HG03175 (cell line): ENCODE measurements around the gene GPR171.

Source experiments
- ATAC-seq: cut with Tn5 transposase; IDR thresholded peaks from one replicate; pipeline ENCODE4 v1.9.1; 2021; ENCODE audit warnings: mild to moderate bottlenecking, moderate library complexity; ENCODE audit not compliant: unreplicated experiment

Gene GPR171

GRCh38 chr3:151214459-151214858 lies 11.4 kb upstream of the GPR171 start:
- no peak for ATAC-seq

- ATAC-seq, result no peak
Measured at GRCh38 chr3:151213881-151214280, 10.9 kb upstream of the GPR171 start.

- no peak for ATAC-seq
Measured at GRCh38 chr3:151213151-151213550, 10.1 kb upstream of the GPR171 start.

GRCh38 chr3:151210676-151211381 lies 7.8 kb upstream of the GPR171 start:
- ATAC-seq, result peak; percentile 78

GRCh38 chr3:151209654-151210053 lies 6.6 kb upstream of the GPR171 start:
- no peak for ATAC-seq

- no peak for ATAC-seq
Measured at GRCh38 chr3:151206201-151206600, 3.2 kb upstream of the GPR171 start.

DNA sequence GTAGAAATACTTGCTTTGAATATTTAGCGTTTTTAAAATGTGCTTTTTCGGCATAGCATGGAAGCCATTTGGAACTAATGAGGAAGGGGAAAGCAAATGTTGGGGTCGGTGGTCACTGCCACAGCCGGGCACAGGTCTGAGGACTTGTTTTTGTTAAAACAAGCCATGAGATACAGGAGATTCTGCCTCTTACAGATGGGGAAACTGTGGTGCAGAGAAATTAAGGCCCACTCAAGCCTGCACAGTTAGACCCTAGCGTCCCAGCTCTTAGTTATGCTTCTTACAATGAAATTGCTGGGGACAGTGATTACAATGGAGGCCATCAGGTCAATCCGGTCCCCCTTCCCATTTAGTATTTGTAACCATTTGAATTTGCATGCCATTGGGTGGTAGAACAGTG lies 2.5 kb upstream of the GPR171 start:
- ATAC-seq, result no peak

- no peak for ATAC-seq
Measured at GRCh38 chr3:151204530-151205402, 1.8 kb upstream of the GPR171 start.

GRCh38 chr3:151201051-151201730 lies 1.8 kb downstream of the GPR171 start:
- ATAC-seq, result no peak

DNA sequence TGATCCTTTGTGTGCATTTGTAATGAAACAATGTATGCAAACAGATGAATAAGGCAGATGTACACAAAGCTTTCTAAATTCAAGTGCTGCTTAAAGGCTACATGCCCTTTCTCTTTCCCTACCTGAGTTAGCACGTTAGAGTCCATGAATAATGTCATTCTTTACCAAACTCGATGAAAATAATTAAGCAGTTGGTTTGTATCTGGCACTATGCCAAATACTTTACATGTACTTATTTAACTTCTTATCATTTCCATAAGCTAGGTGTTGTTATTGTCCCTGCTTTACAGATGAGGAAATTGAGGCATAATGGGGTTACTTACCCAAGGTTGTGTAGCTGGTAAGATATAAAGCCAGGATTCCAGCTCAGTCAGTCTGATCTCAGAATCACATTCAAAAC lies 2.4 kb downstream of the GPR171 start:
- ATAC-seq, result no peak

GRCh38 chr3:151199554-151200438 lies 3.2 kb downstream of the GPR171 start:
- no peak for ATAC-seq

GRCh38 chr3:151198849-151199248 lies 4.2 kb downstream of the GPR171 start:
- ATAC-seq, result no peak

GRCh38 chr3:151197981-151198767 lies 4.8 kb downstream of the GPR171 start:
- ATAC-seq, result no peak

- no peak for ATAC-seq
Measured at GRCh38 chr3:151197228-151197627, 5.8 kb downstream of the GPR171 start.

DNA sequence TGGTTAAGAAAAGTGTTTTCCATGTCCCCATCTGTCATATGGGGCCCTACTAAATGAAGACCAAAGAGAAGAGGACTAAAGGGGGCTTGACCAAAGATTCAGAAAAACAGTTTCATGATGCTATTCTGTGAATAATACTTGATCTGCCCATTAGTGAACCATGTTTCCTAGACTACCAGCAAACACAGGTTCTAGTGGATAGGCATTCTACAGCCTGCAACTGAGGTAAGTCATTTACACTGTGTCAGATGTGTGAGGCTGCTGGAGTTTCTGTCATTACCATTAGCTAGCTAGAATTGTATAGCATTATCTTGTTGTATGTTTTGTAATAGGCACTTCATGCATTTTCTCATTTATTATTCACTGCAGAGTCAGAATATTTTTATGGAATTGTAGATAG lies 6.6 kb downstream of the GPR171 start:
- ATAC-seq, result no peak

GRCh38 chr3:151195826-151196225 lies 7.2 kb downstream of the GPR171 start:
- ATAC-seq, result no peak

- no peak for ATAC-seq
Measured at GRCh38 chr3:151192545-151192944, 10.5 kb downstream of the GPR171 start.

GRCh38 chr3:151191095-151191494 lies 11.9 kb downstream of the GPR171 start:
- no peak for ATAC-seq

- ATAC-seq, result no peak
Measured at GRCh38 chr3:151183265-151183671, 19.7 kb downstream of the GPR171 start.
